Esophagus muscularis mucosa (tissue), 4 donors: ENCODE measurements around the gene TRAPPC12. TPM values are rescaled to one million over a fixed set of nuclear protein-coding genes. Genes with fewer than 3 reads are reported as not detected.

Experiments used
- DNase-seq: peaks from one replicate; pipeline ENCODE4 v3.0.0-alpha.2; 2017; ENCODE audit errors: extremely low spot score
- H3K27ac ChIP-seq, 4 donors: fragments of 200-600 bp; sonication (generic); replicated peaks in 1 of 4; 1 replicate in 3 of 4; 2 replicates in 1 of 4; pipeline ENCODE4 v1.5.1; 2016 to 2019; ENCODE audit warnings: mild to moderate bottlenecking in 1 of 4
- H3K27me3 ChIP-seq, 4 donors: fragments of 200-600 bp; sonication (generic); one replicate each; pipeline versions ENCODE4 v1.5.1 to v1.6.0; 2016 to 2019
- H3K36me3 ChIP-seq, 4 donors: fragments of 200-600 bp; sonication (generic); one replicate each; pipeline ENCODE4 v1.5.1; 2016 to 2019
- H3K4me1 ChIP-seq, 4 donors: fragments of 200-600 bp; sonication (generic); one replicate each; pipeline ENCODE4 v1.5.1; 2016 to 2019
- H3K4me3 ChIP-seq, 4 donors: fragments of 200-600 bp; sonication (generic); 1 replicate in 2 of 4; 2 replicates in 2 of 4; pipeline ENCODE4 v1.5.1; 2016 to 2019; ENCODE audit warnings: mild to moderate bottlenecking in 4 of 4, moderate library complexity in 1 of 4
- H3K9me3 ChIP-seq, 4 donors: fragments of 200-600 bp; sonication (generic); 1 replicate in 3 of 4; 2 replicates in 1 of 4; pipeline ENCODE4 v1.5.1; 2016 to 2019
- CTCF ChIP-seq, 3 experiments: fragments of 200-600 bp in 2 of 3; fragments of 450-650 bp in 1 of 3; sonication (generic) in 2 of 3; IDR thresholded peaks; one replicate each; pipeline ENCODE4 v1.5.1; 2017 to 2019; ENCODE audit warnings: antibody characterized with exemption in 3 of 3, mild to moderate bottlenecking in 2 of 3, moderate library complexity in 1 of 3
- EP300 ChIP-seq: sonication (generic); formaldehyde crosslinking; IDR thresholded peaks from one replicate; pipeline ENCODE4 v1.6.1; 2017; ENCODE audit warnings: antibody characterized with exemption
- POLR2A ChIP-seq: fragments of 450-650 bp; IDR thresholded peaks from one replicate; pipeline ENCODE4 v1.6.1; 2017; ENCODE audit warnings: antibody characterized with exemption, moderate library complexity, mild to moderate bottlenecking, low read depth
- POLR2AphosphoS5 ChIP-seq, 2 donors: sonication (generic); formaldehyde crosslinking; IDR thresholded peaks; one replicate each; pipeline ENCODE4 v1.6.1; 2017; ENCODE audit warnings: antibody characterized with exemption in 2 of 2
- WGBS: methylation state at CpG from one replicate; pipeline ENCODE4 v1.1.5; 2018; 5-methylcytosine and 5-hydroxymethylcytosine counted together
- intact Hi-C: fragments of 100-400 bp; cut with DNase I; formaldehyde crosslinking; loops from one replicate; pipeline ENCODE4 v1.15.1; 2023
- total RNA-seq, 4 donors: library from RNA; depleted of rRNA; stranded (reverse); fragments of >200 nt; gene quantifications; one replicate each; pipeline versions ENCODE4 v1.1.0 to v1.2.1, GENCODE V29; 2016

TRAPPC12 gene
- total RNA-seq, 4 donors from 2014 or later: 65.6 to 89.3 (median 72.6) TPM

GRCh38 chr2:3456125-3456524 lies 76.6 kb downstream of the TRAPPC12 start:
- H3K4me3 ChIP-seq: no peak overlapping the region
- no peaks in the 10 kb centered on the region for H3K27me3 ChIP-seq
- H3K4me1 ChIP-seq: peaks cover 0 to 23% (median 12%) of the 10 kb centered on the region in 4 donors
- no peak overlapping the region for H3K27ac ChIP-seq
- no peaks in the 10 kb centered on the region for H3K9me3 ChIP-seq
- intact Hi-C loops: no loop called here
- no peak for TF ChIP-seq POLR2A
- no peak for TF ChIP-seq CTCF (IDR thresholded peaks at IDR 0.05)
- no peak for TF ChIP-seq POLR2AphosphoS5 (IDR thresholded peaks at IDR 0.05)
- no peak for TF ChIP-seq EP300
- DNase-seq: no peak
- peaks cover 9 to 86% (median 43%) of the 10 kb centered on the region in 4 donors for H3K36me3 ChIP-seq
- WGBS: 96% methylated on average over 14 of the region's 14 CpGs

- 93% methylated on average over 27 of the region's 30 CpGs for WGBS
- Histone ChIP-seq H3K36me3 (peaks cover 9 to 73% (median 43%) of the 10 kb centered on the region in 4 donors), H3K27ac (no peak overlapping the region)
These were observed 78.3 kb downstream of the TRAPPC12 start for GRCh38 chr2:3457524-3458395.

GRCh38 chr2:3458396-3459184 lies 79.1 kb downstream of the TRAPPC12 start:
- H3K36me3 ChIP-seq: peaks cover 9 to 72% (median 49%) of the 10 kb centered on the region in 4 donors
- no peak overlapping the region for H3K27ac ChIP-seq
- intact Hi-C loops: no loop called here
- TF ChIP-seq POLR2A: no peak
- no peak for TF ChIP-seq EP300
- no peak for TF ChIP-seq POLR2AphosphoS5 (IDR thresholded peaks at IDR 0.05)
- TF ChIP-seq CTCF (IDR thresholded peaks at IDR 0.05): no peak
- no peak for DNase-seq
- peaks cover 7 to 35% (median 19%) of the 10 kb centered on the region in 4 donors for H3K4me1 ChIP-seq
- H3K9me3 ChIP-seq: no peaks in the 10 kb centered on the region
- H3K27me3 ChIP-seq: no peaks in the 10 kb centered on the region
- no peak overlapping the region for H3K4me3 ChIP-seq
- 77% methylated on average over 10 of the region's 10 CpGs for WGBS

More at GRCh38 chr2:3457524-3458395, 78.3 kb downstream of the TRAPPC12 start:
- TF ChIP-seq EP300: no peak
- no peak for TF ChIP-seq POLR2AphosphoS5 (IDR thresholded peaks at IDR 0.05)
- TF ChIP-seq POLR2A: no peak
- TF ChIP-seq CTCF (IDR thresholded peaks at IDR 0.05): no peak
- DNase-seq: no peak
- H3K4me1 ChIP-seq: peaks cover 7 to 35% (median 21%) of the 10 kb centered on the region in 4 donors
- no peaks in the 10 kb centered on the region for H3K27me3 ChIP-seq
- H3K4me3 ChIP-seq: no peak overlapping the region
- intact Hi-C loops: no loop called here
- no peaks in the 10 kb centered on the region for H3K9me3 ChIP-seq

GRCh38 chr2:3459185-3460015 lies 79.9 kb downstream of the TRAPPC12 start:
- WGBS: 82% methylated on average over 24 of the region's 25 CpGs
- intact Hi-C loops: loop anchor here (5.0 to 10.0 kb wide), 3 partner anchors 37 to 1605 kb away; partner anchors contain the start of genes EIPR1 and TRAPPC12
- DNase-seq: no peak
- TF ChIP-seq POLR2AphosphoS5 (IDR thresholded peaks at IDR 0.05) (no peak), POLR2A (no peak), CTCF (IDR thresholded peaks at IDR 0.05) (no peak), EP300 (no peak)
- Histone ChIP-seq H3K27me3 (no peaks in the 10 kb centered on the region), H3K4me3 (no peak overlapping the region), H3K27ac (no peak overlapping the region), H3K9me3 (no peaks in the 10 kb centered on the region), H3K4me1 (peaks cover 7 to 28% (median 15%) of the 10 kb centered on the region in 4 donors), H3K36me3 (peaks cover 10 to 74% (median 49%) of the 10 kb centered on the region in 4 donors)
